OCI-LY1 (cell line): ENCODE measurements around the gene CCDC32.

Source experiments
- EZH2 ChIP-seq: fragments of 200-600 bp; sonication (generic), shearing (Covaris generic); IDR thresholded peaks from 2 replicates; pipeline ENCODE4 v1.8.0; 2017; ENCODE audit warnings: borderline replicate concordance, mixed run types, mild to moderate bottlenecking, antibody characterized with exemption, low read length, moderate library complexity, mixed read lengths
- TF ChIP-seq, protein P1 (sequence below): fragments of 200-600 bp; sonication (generic), shearing (Covaris generic); IDR thresholded peaks from 2 replicates; pipeline ENCODE4 v1.5.1; 2017; ENCODE audit warnings: mild to moderate bottlenecking, antibody characterized with exemption, low read length, moderate library complexity, mixed read lengths

DNA sequence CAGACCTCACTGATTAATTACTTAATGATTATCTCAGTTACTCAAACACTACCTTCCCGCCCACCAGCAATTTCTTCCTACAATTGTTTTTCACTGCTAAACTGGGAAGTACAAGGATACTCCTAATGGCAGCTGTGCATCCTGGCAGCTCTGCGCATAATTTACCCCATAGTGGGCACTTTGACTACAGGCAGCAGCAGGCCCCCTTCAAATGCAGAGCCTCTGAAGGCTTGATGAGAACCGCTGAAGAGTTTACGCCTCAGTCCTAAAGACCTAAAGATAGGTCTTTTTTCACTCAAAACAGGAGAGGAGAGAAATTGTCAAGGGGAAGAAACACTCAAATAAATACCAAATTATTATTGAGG lies 10.7 kb downstream of the CCDC32 start:
- TF ChIP-seq, protein P1, sequence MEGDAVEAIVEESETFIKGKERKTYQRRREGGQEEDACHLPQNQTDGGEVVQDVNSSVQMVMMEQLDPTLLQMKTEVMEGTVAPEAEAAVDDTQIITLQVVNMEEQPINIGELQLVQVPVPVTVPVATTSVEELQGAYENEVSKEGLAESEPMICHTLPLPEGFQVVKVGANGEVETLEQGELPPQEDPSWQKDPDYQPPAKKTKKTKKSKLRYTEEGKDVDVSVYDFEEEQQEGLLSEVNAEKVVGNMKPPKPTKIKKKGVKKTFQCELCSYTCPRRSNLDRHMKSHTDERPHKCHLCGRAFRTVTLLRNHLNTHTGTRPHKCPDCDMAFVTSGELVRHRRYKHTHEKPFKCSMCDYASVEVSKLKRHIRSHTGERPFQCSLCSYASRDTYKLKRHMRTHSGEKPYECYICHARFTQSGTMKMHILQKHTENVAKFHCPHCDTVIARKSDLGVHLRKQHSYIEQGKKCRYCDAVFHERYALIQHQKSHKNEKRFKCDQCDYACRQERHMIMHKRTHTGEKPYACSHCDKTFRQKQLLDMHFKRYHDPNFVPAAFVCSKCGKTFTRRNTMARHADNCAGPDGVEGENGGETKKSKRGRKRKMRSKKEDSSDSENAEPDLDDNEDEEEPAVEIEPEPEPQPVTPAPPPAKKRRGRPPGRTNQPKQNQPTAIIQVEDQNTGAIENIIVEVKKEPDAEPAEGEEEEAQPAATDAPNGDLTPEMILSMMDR = no peak
- TF ChIP-seq EZH2 = no peak
